ENCODE measurements around the gene NAXD.

The NAXD gene

GRCh38 chr13:110652231-110652730 lies 36.9 kb downstream of the NAXD start:
- TF ChIP-seq CREB1 (IDR thresholded peaks at IDR 0.05; ENCODE audit: low read depth): no peak

DNA sequence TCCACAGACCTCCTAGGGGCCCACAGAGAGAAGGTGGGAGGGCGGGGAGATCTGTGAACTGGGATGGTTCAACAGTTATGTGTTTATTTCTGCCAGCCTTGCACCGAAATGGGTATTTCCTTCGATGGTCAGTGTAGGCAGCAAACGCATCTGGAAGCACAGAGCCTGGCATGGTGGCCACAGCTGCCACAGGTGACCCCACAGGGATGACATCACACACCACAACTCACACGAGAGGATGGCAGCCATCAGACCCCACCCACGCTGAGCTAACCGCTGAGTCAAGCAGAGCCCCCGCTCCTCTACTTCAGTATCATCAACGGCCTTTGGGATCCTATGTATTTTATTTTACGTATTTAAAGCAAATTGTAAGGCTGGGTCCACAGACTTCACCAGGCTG lies 37.4 kb downstream of the NAXD start:
- TF ChIP-seq EGR1 (IDR thresholded peaks at IDR 0.05) (no peak), ZBTB7A (IDR thresholded peaks at IDR 0.05; ENCODE audit: low read depth) (no peak), RAD21 (IDR thresholded peaks at IDR 0.05; ENCODE audit: low read depth) (no peak), TEAD4 (IDR thresholded peaks at IDR 0.05) (no peak), FOXM1 (IDR thresholded peaks at IDR 0.05; ENCODE audit: borderline replicate concordance, low read depth) (no peak), CREB1 (IDR thresholded peaks at IDR 0.05; ENCODE audit: low read depth) (no peak), USF1 (IDR thresholded peaks at IDR 0.05) (no peak), TAF1 (IDR thresholded peaks at IDR 0.05; ENCODE audit: low read depth) (no peak), NFIC (IDR thresholded peaks at IDR 0.05) (no peak), MAX (IDR thresholded peaks at IDR 0.05) (no peak), EP300 (IDR thresholded peaks at IDR 0.05; ENCODE audit: borderline replicate concordance) (no peak), CEBPB (IDR thresholded peaks at IDR 0.05) (no peak), TCF12 (IDR thresholded peaks at IDR 0.05; ENCODE audit: low read depth) (no peak), YY1 (IDR thresholded peaks at IDR 0.05; ENCODE audit: low read depth) (no peak)
- TF ChIP-seq, protein P1, sequence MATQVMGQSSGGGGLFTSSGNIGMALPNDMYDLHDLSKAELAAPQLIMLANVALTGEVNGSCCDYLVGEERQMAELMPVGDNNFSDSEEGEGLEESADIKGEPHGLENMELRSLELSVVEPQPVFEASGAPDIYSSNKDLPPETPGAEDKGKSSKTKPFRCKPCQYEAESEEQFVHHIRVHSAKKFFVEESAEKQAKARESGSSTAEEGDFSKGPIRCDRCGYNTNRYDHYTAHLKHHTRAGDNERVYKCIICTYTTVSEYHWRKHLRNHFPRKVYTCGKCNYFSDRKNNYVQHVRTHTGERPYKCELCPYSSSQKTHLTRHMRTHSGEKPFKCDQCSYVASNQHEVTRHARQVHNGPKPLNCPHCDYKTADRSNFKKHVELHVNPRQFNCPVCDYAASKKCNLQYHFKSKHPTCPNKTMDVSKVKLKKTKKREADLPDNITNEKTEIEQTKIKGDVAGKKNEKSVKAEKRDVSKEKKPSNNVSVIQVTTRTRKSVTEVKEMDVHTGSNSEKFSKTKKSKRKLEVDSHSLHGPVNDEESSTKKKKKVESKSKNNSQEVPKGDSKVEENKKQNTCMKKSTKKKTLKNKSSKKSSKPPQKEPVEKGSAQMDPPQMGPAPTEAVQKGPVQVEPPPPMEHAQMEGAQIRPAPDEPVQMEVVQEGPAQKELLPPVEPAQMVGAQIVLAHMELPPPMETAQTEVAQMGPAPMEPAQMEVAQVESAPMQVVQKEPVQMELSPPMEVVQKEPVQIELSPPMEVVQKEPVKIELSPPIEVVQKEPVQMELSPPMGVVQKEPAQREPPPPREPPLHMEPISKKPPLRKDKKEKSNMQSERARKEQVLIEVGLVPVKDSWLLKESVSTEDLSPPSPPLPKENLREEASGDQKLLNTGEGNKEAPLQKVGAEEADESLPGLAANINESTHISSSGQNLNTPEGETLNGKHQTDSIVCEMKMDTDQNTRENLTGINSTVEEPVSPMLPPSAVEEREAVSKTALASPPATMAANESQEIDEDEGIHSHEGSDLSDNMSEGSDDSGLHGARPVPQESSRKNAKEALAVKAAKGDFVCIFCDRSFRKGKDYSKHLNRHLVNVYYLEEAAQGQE (IDR thresholded peaks at IDR 0.05; ENCODE audit: low read depth): no peak

- TF ChIP-seq, protein P1 (IDR thresholded peaks at IDR 0.05; ENCODE audit: low read depth): no peak
- TF ChIP-seq YY1 (IDR thresholded peaks at IDR 0.05; ENCODE audit: low read depth): no peak
These were observed 37.9 kb downstream of the NAXD start for GRCh38 chr13:110653271-110653670.

DNA sequence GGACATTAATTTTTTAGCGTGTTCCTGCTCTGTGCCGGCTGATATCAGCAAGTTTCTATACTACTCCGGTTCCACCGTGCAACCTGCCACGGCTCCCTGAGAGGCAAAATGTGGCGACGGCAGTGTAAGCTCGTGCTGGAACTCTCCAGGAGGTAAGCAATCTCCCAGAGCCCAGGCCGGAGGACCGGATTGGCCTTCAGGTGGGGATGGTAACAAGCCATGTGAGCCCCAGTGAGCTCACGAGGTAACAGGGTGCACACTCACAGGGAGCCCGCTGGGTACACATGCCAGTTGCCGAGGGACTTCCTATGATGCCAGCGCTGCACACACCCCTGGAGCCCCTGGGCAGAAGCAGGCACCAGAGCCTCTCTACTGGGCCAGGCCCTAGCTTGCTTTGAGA lies 38.5 kb downstream of the NAXD start:
- TF ChIP-seq RAD21 (IDR thresholded peaks at IDR 0.05; ENCODE audit: low read depth) (no peak), NFIC (IDR thresholded peaks at IDR 0.05) (no peak), TAF1 (IDR thresholded peaks at IDR 0.05; ENCODE audit: low read depth) (no peak), CEBPB (IDR thresholded peaks at IDR 0.05) (no peak), ZBTB7A (IDR thresholded peaks at IDR 0.05; ENCODE audit: low read depth) (no peak), TCF12 (IDR thresholded peaks at IDR 0.05; ENCODE audit: low read depth) (no peak), CREB1 (IDR thresholded peaks at IDR 0.05; ENCODE audit: low read depth) (no peak), YY1 (IDR thresholded peaks at IDR 0.05; ENCODE audit: low read depth) (no peak), TEAD4 (IDR thresholded peaks at IDR 0.05) (no peak), EP300 (IDR thresholded peaks at IDR 0.05; ENCODE audit: borderline replicate concordance) (no peak), FOXM1 (IDR thresholded peaks at IDR 0.05; ENCODE audit: borderline replicate concordance, low read depth) (no peak), MAX (IDR thresholded peaks at IDR 0.05) (no peak), EGR1 (IDR thresholded peaks at IDR 0.05) (no peak), USF1 (IDR thresholded peaks at IDR 0.05) (no peak)
- TF ChIP-seq, protein P1 (IDR thresholded peaks at IDR 0.05; ENCODE audit: low read depth): no peak

- TF ChIP-seq TEAD4 (IDR thresholded peaks at IDR 0.05): no peak
- TF ChIP-seq, protein P1 (IDR thresholded peaks at IDR 0.05; ENCODE audit: low read depth): no peak
These were observed 41.9 kb downstream of the NAXD start for GRCh38 chr13:110657196-110657595.
